Fibroblast of mammary gland (primary cell): ENCODE measurements around the gene YWHAQ.
A peak's percentile ranks its signal among the peaks of the same experiment; 100 is the strongest.

Source experiments
- DNase-seq: peaks from one replicate; pipeline ENCODE4 v3.0.0-alpha.2; 2010; ENCODE audit warnings: low read depth
- H3K4me3 ChIP-seq: 2 replicates; pipeline ENCODE4 v1.5.1; 2011; ENCODE audit warnings: low read depth, mild to moderate bottlenecking, low read length, moderate library complexity; ENCODE audit not compliant: control insufficient read depth
- CTCF ChIP-seq: conservative IDR thresholded peaks from 2 replicates; pipeline ENCODE4 v1.5.1; 2011; ENCODE audit warnings: low read depth, low read length, inconsistent platforms; ENCODE audit not compliant: control insufficient read depth, insufficient read depth

YWHAQ gene

GRCh38 chr2:9539531-9539930, 91.3 kb downstream of the YWHAQ start:
- DNase-seq, result peak; percentile 85

GRCh38 chr2:9538000-9538507, 92.7 kb downstream of the YWHAQ start:
- peak; percentile 94 for DNase-seq
- no peak overlapping the region for H3K4me3 ChIP-seq
- TF ChIP-seq CTCF, result no peak

More at GRCh38 chr2:9539531-9539930, 91.3 kb downstream of the YWHAQ start:
- peak overlapping the region; percentile 22 for H3K4me3 ChIP-seq
- TF ChIP-seq CTCF, result no peak

GRCh38 chr2:9536504-9536903, 94.3 kb downstream of the YWHAQ start:
- TF ChIP-seq CTCF, result no peak
- DNase-seq, result no peak
- H3K4me3 ChIP-seq, result no peak overlapping the region

- no peak for TF ChIP-seq CTCF
- H3K4me3 ChIP-seq, result no peak overlapping the region
Observed at GRCh38 chr2:9535177-9535576, 95.6 kb downstream of the YWHAQ start.

More at GRCh38 chr2:9535177-9535576, 95.6 kb downstream of the YWHAQ start:
- DNase-seq, result no peak
